Measurements from ENCODE around the gene PPP2R2C.

- TF ChIP-seq EZH2 (IDR thresholded peaks at IDR 0.05; ENCODE audit: insufficient read depth, poor library complexity, severe bottlenecking) = no peak
- no peak for TF ChIP-seq EZH2phosphoT487 (IDR thresholded peaks at IDR 0.05; ENCODE audit: insufficient read depth, low read depth)
These were observed 120.3 kb downstream of the PPP2R2C start for GRCh38 chr4:6352031-6352692.
